Bronchial epithelial cell (primary cell): Measurements from ENCODE around the gene RASSF5. TPM values are rescaled to one million over a fixed set of nuclear protein-coding genes. Genes with fewer than 3 reads are reported as not detected.

Experiments used
- DNase-seq: peaks from one replicate; pipeline ENCODE4 v3.0.0-alpha.2; 2010; ENCODE audit warnings: low read depth
- FAIRE-seq: peaks from 2 replicates; lab custom pipeline; 2011; peaks lifted over from hg19 to GRCh38; lab: Jason Lieb, UNC
- H3K27me3 ChIP-seq: 2 replicates; pipeline ENCODE4 v1.5.1; 2011; ENCODE audit warnings: low read length; ENCODE audit not compliant: control insufficient read depth, insufficient read depth
- H3K36me3 ChIP-seq: 2 replicates; pipeline ENCODE4 v1.5.1; 2011; ENCODE audit warnings: low read length; ENCODE audit not compliant: control insufficient read depth, insufficient read depth
- H3K4me3 ChIP-seq: 2 replicates; pipeline ENCODE4 v1.5.1; 2011; ENCODE audit warnings: mild to moderate bottlenecking, low read depth, low read length, control low read depth
- total RNA-seq: library from RNA; depleted of rRNA; stranded (reverse); fragments of >200 nt; gene quantifications from 2 replicates; pipeline ENCODE4 v1.2.1, GENCODE V29; 2014
- TF ChIP-seq, protein P1 (sequence below): IDR thresholded peaks from 2 replicates; pipeline ENCODE4 v1.5.1; 2011; ENCODE audit warnings: mild to moderate bottlenecking, moderate library complexity, low read length, control low read depth, inconsistent platforms; ENCODE audit not compliant: insufficient read depth, severe bottlenecking

Gene RASSF5
- total RNA-seq, 1 donor from 2014 or later, result 3.4 TPM

DNA sequence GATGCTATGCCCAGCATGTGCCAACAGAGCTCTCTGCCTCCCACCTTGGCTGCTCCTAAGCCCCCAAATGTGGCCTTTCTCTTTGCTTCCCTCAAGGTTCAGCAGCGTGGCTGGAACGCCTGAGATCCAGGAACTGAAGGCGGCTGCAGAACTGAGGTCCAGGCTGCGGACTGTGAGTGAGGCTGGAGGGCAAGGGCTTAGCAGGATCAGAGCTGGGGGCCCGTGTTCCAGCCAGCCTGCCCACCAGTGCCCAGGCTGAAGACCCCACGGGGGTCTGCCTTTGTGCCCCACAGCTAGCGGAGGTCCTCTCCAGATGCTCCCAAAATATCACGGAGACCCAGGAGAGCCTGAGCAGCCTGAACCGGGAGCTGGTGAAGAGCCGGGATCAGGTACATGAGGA is 22.4 kb upstream of the RASSF5 start:
- H3K4me3 ChIP-seq, result no peak overlapping the region
- TF ChIP-seq, protein P1, sequence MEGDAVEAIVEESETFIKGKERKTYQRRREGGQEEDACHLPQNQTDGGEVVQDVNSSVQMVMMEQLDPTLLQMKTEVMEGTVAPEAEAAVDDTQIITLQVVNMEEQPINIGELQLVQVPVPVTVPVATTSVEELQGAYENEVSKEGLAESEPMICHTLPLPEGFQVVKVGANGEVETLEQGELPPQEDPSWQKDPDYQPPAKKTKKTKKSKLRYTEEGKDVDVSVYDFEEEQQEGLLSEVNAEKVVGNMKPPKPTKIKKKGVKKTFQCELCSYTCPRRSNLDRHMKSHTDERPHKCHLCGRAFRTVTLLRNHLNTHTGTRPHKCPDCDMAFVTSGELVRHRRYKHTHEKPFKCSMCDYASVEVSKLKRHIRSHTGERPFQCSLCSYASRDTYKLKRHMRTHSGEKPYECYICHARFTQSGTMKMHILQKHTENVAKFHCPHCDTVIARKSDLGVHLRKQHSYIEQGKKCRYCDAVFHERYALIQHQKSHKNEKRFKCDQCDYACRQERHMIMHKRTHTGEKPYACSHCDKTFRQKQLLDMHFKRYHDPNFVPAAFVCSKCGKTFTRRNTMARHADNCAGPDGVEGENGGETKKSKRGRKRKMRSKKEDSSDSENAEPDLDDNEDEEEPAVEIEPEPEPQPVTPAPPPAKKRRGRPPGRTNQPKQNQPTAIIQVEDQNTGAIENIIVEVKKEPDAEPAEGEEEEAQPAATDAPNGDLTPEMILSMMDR, result no peak
- DNase-seq (no peak), FAIRE-seq (no peak)
- peaks cover 11% of the 10 kb centered on the region for H3K36me3 ChIP-seq
- H3K27me3 ChIP-seq, result no peaks in the 10 kb centered on the region

DNA sequence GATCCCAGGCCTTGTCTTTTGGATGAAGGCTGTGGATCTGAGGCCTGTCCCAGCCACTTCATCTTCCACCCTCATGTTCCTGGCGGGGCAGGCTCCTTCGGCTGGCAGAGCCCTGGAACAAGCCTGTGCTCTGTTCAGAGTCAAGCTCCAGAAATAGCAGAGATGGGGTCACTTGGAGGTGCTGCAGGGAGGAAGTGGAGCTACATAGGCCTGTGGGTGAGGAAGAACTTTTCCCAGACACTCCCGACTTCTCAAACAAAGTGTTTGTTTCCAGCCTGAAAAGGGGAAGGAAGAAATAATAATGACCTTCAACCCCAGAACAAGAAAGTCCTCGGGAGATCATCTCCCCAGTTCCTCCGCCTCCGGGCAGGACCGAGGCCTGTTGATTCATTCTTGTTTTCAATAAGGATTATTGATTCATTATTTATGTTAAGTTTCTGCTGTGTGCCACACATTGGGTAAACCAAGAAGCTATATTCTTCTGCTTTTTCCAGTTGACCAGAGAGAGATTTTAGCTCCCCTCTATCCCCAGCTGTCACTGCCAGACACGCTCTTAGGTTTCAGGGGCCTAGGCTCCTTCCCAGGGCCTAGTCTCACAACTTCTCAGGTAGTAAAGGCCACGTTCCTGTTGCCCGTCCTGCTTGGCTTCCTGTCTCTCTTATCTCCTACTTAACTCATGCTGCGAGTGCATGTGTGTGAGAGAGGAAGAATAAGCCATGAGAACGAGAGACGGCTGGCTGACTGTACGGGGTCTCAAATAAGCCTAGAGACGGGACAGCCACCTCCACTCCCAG is 20.1 kb upstream of the RASSF5 start:
- TF ChIP-seq, protein P1, result no peak
- peaks cover 21% of the 10 kb centered on the region for H3K36me3 ChIP-seq
- DNase-seq (no peak), FAIRE-seq (no peak)
- no peak overlapping the region for H3K4me3 ChIP-seq
- no peaks in the 10 kb centered on the region for H3K27me3 ChIP-seq

DNA sequence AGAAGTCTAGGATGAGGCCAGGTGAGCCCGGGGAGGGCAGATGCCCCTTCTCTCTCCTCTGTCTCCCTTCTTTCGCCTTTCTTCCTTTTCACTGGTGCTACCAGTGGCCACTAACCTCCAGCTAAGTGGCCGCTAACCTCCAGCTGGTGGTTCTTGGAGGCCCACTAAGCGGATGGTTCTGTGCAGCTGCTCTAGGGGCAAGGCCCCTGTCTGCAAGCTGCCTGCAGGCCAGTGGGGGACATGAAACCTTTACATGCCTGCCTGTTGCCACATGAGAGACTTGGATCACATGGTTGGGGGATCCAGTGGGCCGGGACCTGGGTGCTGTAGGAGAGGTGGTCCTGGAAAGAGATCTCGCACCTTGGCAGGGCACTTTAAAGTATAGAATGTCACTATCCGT is 19.4 kb upstream of the RASSF5 start:
- FAIRE-seq, result no peak

DNA sequence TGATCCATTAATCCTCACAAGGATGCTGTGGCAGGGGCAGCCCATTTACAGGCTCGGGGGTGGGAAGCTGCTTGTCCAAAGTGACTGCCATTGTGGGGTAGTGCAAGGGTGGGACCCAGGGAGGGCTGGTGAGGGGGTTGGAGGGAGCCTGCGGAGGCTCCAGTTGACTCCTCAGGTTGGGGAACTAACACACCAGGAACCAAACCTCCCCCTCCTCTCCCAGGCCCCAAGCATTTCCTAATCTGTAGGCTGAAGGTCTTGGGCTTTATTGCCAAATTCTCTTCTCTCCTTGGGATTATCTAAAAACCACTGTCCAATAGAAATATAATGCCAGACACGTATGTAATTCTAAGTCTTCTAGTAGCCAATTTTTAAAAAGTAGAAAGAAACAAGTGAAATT is 18.9 kb upstream of the RASSF5 start:
- Histone ChIP-seq H3K36me3 (peaks cover 26% of the 10 kb centered on the region), H3K4me3 (no peak overlapping the region), H3K27me3 (no peaks in the 10 kb centered on the region)
- FAIRE-seq (no peak), DNase-seq (no peak)
- TF ChIP-seq, protein P1, result no peak

More for the DNA sequence above, 19.4 kb upstream of the RASSF5 start:
- Histone ChIP-seq H3K36me3 (peaks cover 24% of the 10 kb centered on the region), H3K4me3 (no peak overlapping the region), H3K27me3 (no peaks in the 10 kb centered on the region)
- TF ChIP-seq, protein P1, result no peak
- no peak for DNase-seq

DNA sequence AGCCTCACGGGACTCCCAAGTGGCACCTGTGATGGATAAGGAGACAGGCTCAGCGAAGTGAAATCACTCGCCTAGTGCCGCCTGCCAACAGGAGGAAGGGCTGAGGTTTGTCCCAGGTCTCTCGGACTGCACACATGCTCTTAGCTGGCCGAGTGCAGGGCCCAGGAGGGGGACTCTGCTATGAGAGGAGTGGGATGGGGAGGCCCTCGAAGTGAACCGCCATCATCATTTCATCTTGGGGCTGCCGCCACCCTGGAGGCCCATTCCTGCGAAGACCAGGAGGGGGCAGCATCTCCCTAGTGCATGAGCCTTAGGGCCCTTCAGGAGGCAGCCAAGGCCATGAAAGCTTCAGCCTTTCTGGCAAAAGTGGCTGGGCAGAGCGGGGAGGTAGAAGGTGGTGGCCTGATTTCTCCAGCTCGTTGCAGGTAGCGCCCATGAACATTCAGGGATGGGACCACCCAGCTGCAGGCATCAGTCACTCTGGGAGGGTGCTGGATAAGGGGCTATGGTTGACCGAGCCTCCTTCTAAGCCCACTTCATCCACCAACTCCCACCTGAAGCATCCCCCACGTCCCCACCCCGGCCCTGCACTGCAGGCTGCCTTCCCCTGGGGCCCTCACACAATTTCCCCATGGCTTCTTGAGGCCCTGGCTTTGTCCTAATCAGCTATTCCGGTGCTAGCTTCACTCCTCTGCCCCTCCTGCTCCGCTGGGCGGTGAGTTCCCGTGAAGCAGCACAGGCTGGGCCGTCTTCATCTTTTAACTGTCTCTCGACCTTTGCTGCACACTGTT is 17.2 kb upstream of the RASSF5 start:
- FAIRE-seq, result no peak
- DNase-seq, result peak; percentile 47
- Histone ChIP-seq H3K27me3 (no peaks in the 10 kb centered on the region), H3K4me3 (no peak overlapping the region), H3K36me3 (peaks cover 26% of the 10 kb centered on the region)
- TF ChIP-seq, protein P1, result peak; percentile 99
